ENCODE data around the gene SNRPA1. TPM values are rescaled to one million over a fixed set of nuclear protein-coding genes. Genes with fewer than 3 reads are reported as not detected.

SNRPA1 gene
- total RNA-seq, 4 donors from 2014 or later, result 3.2 to 56.4 (median 25.7) TPM

DNA sequence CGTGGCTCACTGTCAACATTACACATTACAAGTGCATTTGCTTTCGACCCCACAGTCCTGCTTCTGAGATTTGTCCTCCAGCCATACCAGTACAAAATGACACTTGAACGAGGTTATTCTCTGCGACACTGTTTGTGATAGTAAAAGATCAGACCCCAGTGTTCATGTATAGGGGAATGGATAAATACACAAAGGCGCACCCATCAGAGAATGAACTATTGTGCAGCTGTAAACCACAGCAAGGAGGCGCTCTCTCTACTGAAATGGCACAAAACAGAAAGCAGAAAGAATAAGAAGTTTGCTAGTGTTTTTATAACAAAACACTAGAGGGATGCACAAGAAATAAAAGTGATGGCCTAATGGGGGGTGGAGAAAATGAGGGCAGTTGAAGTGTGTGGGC lies 38.3 kb downstream of the SNRPA1 start:
- intact Hi-C loops (cut with DNase I; ENCODE audit: low total_unique reads), result loop anchor here (5.0 kb wide), 1 partner anchor 244 kb away; no protein-coding TSS in a partner anchor
- H3K9me3 ChIP-seq, result no peaks in the 10 kb centered on the region
- H3K36me3 ChIP-seq, result no peaks in the 10 kb centered on the region
- no peaks in the 10 kb centered on the region for H3K4me1 ChIP-seq
- no peak for DNase-seq
- no peak overlapping the region for H3K27ac ChIP-seq
- no peak overlapping the region for H3K4me3 ChIP-seq
- H3K27me3 ChIP-seq, result no peaks in the 10 kb centered on the region
- TF ChIP-seq POLR2A (IDR thresholded peaks at IDR 0.05), result no peak

- no peak overlapping the region for H3K27ac ChIP-seq
Measured at GRCh38 chr15:101255615-101256241, 39.3 kb downstream of the SNRPA1 start.

DNA sequence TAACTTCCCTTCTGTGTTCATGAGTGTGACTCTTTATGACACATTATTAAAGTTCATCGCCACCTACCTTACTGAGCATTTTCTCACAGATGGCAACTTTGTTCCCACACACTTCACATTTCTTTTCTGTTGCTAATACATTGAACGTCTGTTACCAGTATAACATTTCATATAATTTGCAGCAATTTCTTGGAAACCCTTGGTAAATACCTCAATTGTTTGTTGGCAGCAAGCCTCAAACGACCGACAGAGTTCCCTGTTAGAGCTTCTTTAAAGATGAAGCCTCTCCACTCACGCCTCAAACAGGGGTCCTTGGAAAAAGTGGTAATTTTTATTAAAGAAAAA lies 40.0 kb downstream of the SNRPA1 start:
- no peaks in the 10 kb centered on the region for H3K4me1 ChIP-seq
- intact Hi-C loops (cut with DNase I; ENCODE audit: low total_unique reads), result loop anchor here (5.0 kb wide), 1 partner anchor 243 kb away; no protein-coding TSS in a partner anchor
- TF ChIP-seq CTCF (IDR thresholded peaks at IDR 0.05) (no peak), POLR2A (IDR thresholded peaks at IDR 0.05) (no peak)
- no peaks in the 10 kb centered on the region for H3K27me3 ChIP-seq
- no peaks in the 10 kb centered on the region for H3K9me3 ChIP-seq
- H3K36me3 ChIP-seq, result no peaks in the 10 kb centered on the region
- DNase-seq, result no peak
- H3K4me3 ChIP-seq, result no peak overlapping the region
- no peak overlapping the region for H3K27ac ChIP-seq

More at GRCh38 chr15:101255615-101256241, 39.3 kb downstream of the SNRPA1 start:
- Histone ChIP-seq H3K9me3 (no peaks in the 10 kb centered on the region), H3K4me1 (no peaks in the 10 kb centered on the region), H3K4me3 (no peak overlapping the region), H3K36me3 (no peaks in the 10 kb centered on the region), H3K27me3 (no peaks in the 10 kb centered on the region)
- no peak for DNase-seq
- TF ChIP-seq POLR2A (IDR thresholded peaks at IDR 0.05), result no peak
- TF ChIP-seq CTCF (IDR thresholded peaks at IDR 0.05), result no peak
- intact Hi-C loops (cut with DNase I; ENCODE audit: low total_unique reads), result loop anchor here (5.0 kb wide), 1 partner anchor 243 kb away; no protein-coding TSS in a partner anchor

DNA sequence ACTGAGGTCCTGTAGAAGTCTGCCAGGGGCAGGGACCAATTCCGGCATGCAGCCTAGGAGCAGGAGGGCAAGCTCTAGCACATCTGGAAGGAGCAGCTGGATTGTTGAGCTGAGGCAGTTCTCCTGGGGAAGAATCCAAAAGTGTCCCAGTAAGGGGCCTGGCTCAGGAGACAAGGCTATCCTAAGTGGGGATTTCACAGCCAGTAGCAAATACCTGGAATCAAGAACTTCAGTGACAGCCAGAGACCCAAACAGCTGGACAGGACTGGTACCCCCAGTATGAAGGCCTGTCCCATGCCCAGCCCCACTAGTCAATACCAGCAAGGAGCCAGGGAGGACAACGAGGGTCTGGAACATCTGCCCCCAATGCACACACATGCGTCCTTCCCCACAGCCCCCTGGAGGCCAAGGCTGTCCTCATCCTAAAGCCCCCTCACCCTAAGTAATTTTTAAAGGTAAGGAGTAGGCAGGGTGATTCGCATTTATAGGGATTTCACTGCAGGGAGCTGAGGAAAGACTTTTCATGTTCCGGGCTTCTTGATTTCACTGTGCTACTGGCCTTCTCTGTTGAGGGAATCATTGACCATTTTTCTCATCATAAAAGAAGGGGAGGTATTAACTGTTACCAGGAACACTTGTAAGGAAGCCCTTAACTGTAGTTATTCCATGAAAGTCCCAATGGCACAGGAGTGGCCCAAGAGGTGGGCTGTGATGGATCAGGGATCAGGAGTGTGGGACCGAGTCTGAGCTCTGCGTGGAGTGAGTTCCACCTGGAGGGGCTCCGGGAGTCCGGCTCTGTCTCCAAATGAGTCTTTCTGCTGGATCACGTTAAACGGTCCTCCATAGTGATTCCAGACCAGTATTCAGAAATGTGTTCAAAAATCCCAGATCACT lies 40.6 kb downstream of the SNRPA1 start:
- Histone ChIP-seq H3K4me3 (no peak overlapping the region), H3K27me3 (no peaks in the 10 kb centered on the region), H3K9me3 (no peaks in the 10 kb centered on the region), H3K4me1 (no peaks in the 10 kb centered on the region), H3K27ac (no peak overlapping the region), H3K36me3 (no peaks in the 10 kb centered on the region)
- TF ChIP-seq POLR2A (IDR thresholded peaks at IDR 0.05), result no peak
- TF ChIP-seq CTCF (IDR thresholded peaks at IDR 0.05), result no peak
- DNase-seq, result no peak
- intact Hi-C loops (cut with DNase I; ENCODE audit: low total_unique reads), result loop anchor here (5.0 kb wide), 1 partner anchor 242 kb away; no protein-coding TSS in a partner anchor

DNA sequence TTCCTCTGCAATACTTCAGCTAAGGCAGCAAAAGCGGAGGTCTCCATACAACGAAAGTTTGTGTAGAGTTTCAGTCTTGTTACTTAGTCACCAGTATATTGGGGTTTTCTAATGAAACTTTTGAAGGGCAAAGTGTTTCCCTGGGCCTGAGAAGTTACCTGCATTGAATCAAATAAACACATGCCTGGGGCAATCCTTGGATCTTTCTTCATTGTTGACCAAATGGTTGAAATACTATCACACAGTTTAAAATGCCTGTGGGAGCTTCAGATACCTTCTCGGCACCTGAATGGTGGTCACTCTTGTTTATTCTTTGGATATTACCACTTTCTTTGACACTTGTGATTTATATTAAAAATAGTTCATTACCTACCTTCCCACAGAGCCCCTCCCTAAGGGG lies 42.2 kb downstream of the SNRPA1 start:
- intact Hi-C loops (cut with DNase I; ENCODE audit: low total_unique reads), result no loop called here
- Histone ChIP-seq H3K4me3 (peak overlapping the region; percentile 29 to 75), H3K4me1 (no peaks in the 10 kb centered on the region), H3K36me3 (no peaks in the 10 kb centered on the region), H3K27ac (peak overlapping the region; percentile 79 to 90), H3K27me3 (no peaks in the 10 kb centered on the region), H3K9me3 (no peaks in the 10 kb centered on the region)
- DNase-seq, result no peak
- TF ChIP-seq POLR2A (IDR thresholded peaks at IDR 0.05) (no peak), CTCF (IDR thresholded peaks at IDR 0.05) (no peak)

Data from uterus (tissue), 4 donors.